ENCODE results near the gene NSUN4. TPM values are rescaled to one million over a fixed set of nuclear protein-coding genes. Genes with fewer than 3 reads are reported as not detected.
"Not testable (repeated sequence)": the region's sequence is repeated elsewhere in the genome, so short reads cannot be mapped to it uniquely, and the experiment has no call there.

NSUN4 gene
- total RNA-seq, 1 donor from 2014 or later: 16.3 TPM

DNA sequence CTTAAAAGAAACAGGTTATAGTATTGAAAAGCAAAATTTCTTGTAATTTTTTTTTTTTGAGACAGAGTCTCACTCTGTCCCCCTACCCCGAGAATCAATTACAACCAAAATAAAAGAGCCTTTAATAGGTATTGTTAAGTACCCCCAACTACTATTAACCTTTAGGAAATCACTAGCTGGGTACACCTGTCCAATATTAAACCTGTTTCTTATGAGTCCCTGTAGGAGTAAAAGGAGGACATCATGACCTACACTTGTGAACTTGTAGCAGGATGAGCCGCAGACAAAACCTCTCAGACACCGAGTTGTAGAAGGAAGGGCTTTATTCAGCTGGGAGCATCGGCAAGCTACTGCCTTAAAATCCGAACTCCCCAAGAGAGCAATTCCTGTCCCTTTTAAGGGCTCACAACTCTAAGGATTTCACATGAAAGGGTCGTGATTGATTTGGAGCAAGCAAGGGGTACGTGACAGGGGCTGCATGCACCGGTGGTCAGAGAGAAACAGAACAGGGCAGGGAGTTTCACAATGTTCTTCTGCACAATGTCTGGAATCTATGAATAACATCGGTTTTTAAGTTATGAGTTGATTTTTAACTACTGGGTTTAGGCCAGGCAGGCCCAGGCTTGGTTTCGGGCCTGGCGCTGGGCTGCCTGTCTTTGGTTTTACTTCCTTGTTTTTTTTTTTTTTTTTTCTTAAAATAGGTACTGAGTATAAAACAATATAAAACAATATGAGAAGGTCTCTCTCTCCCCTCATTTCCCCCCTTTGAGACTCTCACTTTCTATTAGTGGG is 15.1 kb upstream of the NSUN4 start:
- not testable (repeated sequence) for DNase-seq (ENCODE audit: low read depth in 2 of 2)

- DNase-seq (ENCODE audit: low read depth in 2 of 2): not testable (repeated sequence)
Observed at GRCh38 chr1:46328182-46328581, 12.4 kb upstream of the NSUN4 start.

- DNase-seq (ENCODE audit: low read depth in 2 of 2): not testable (repeated sequence)
Observed at GRCh38 chr1:46329807-46330206, 10.8 kb upstream of the NSUN4 start.

DNA sequence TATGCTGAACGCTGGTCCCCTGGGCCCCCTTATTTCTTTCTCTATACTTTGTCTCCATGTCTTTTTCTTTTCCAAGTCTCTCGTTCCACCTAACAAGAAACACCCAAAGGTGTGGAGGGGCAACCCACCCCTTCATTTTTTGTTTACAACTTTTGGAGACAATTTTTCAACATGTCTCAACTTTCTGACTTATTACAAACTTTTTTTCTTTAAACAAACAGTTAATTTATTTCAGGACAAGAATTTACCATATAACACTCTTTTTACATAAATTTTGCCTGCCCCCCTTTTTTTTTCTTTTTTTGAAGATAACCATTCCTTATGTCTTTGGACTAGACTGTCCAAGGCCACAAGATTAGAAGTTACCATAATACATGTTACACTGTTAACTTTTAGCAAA is 10.2 kb upstream of the NSUN4 start:
- not testable (repeated sequence) for DNase-seq (ENCODE audit: low read depth in 2 of 2)

- DNase-seq (ENCODE audit: low read depth in 2 of 2): not testable (repeated sequence)
Observed at GRCh38 chr1:46331786-46332540, 8.6 kb upstream of the NSUN4 start.

- peak; percentile 25 to 37 for DNase-seq (ENCODE audit: low read depth in 2 of 2)
Observed at GRCh38 chr1:46333300-46334029, 7.1 kb upstream of the NSUN4 start.

DNA sequence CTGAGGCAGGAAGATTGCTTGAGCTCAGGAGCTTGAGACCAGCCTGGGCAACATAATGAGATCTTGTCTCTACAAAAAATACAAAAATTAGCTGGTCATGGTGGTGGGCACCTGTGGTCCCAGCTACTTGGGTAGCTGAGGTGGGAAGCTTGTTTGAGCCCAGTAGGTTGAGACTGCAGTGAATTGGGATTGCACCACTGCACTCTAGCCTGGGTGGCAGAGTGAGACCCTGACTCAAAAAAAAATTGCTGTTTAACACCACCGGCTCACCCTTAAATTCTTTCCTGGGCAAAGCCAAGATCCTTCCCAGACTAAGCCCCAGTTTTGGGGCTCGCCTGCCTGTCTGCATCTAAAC is 6.6 kb upstream of the NSUN4 start:
- no peak for DNase-seq (ENCODE audit: low read depth in 2 of 2)

GRCh38 chr1:46335081-46335480 is 5.5 kb upstream of the NSUN4 start:
- DNase-seq (ENCODE audit: low read depth in 2 of 2): no peak

- not testable (repeated sequence) for DNase-seq (ENCODE audit: low read depth in 2 of 2)
Observed at GRCh38 chr1:46337409-46337808, 3.2 kb upstream of the NSUN4 start.

GRCh38 chr1:46341222-46342083 is 846 bp downstream of the NSUN4 start:
- no peak for DNase-seq (ENCODE audit: low read depth in 2 of 2)

DNA sequence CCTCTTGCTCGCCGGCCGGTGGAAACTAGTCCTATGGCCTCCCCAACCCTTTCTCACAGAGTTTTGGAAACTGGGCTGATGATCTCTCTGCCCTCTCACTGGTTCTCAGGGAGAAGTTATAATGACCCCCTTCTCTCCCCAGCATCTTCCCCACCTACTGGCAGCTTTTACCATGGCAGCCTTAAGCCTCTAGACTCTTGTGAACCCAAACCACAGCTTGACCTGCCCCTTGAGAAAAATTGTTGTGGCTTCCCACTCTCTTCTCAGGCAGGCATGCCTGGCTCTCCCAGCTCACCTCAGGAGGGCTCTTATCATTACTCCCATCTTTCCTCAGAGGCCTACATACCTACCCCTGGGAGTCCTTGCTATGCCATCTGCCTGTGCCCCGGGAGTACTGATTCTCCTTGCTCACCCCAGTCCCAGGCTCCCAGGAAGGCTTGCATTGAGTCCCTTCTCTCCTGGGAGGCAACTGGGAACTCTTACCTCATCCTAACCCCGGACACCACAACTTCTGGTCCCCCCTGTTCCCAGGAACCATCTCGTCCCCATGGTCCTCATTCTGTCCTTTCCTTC is 1.6 kb downstream of the NSUN4 start:
- peak in 1 of 2 donors; percentile 20 for DNase-seq (ENCODE audit: low read depth in 2 of 2)

DNA sequence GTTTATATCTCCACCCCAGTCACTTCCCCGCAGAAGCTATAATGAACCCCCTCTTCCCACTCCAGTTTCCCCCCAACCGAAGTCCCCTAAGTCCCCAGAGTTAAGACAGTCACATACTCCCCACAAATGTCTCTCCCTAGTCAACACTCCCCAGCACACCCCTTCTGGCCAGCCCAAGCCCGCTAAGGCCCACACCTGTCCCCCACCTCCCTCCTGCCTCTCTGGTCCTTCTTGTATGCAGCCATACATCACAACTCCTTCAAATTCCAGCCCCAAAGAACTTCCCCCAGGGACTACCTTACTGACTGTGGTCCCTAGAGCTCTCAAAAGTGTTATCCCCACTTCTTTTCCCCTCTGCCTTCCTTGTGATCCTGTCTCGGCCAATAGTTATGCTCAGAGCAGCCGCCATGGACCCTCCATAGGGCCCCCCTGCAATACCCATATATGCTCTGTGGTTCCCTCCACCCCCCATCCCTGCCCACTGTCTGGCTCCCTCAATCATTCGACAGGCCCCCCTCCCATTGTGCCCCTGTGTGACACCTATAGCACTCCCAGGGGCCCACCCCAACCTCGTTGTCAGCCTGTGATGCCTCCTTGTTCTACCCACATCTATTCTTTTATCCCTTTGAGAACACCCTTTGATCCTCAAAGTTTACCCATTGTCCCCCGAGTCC is 2.2 kb downstream of the NSUN4 start:
- no peak for DNase-seq (ENCODE audit: low read depth in 2 of 2)

DNA sequence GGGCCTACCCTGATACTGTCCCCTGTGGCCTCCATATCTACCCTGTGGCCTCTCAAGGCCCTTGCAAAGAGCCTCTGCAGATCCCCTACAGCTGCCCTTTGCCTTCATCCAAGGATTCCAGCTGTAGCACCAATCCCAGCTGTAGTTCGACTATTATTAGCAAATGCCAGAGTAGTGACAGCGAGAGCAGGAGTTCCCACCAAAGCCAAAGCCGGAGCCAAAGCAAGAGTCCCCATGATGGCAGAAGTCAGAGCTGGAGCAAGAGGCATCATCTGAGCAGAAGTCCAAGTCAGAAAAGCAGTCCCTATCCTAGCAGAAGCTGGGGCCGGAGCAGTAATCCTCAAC is 2.7 kb downstream of the NSUN4 start:
- DNase-seq (ENCODE audit: low read depth in 2 of 2): no peak

DNA sequence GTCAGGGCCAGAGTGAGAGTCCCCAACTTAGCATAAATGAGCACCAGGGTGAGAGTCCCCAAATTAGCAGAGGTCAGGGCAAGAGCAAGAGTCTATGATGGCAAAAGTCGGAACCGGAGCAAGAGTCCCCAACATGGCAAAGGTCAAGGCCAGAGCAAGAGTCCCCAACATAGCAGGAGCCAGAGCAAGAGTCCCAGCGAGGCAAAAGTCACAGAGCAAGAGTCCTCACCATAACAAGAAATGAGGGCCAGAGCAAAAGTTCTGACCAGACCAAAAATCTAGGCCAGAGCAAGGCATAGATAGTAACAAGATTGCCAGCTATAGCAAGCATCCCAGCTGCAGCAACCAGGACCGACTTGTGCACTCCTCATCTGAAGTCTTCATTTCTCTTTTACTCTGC is 3.1 kb downstream of the NSUN4 start:
- no peak for DNase-seq (ENCODE audit: low read depth in 2 of 2)

- DNase-seq (ENCODE audit: low read depth in 2 of 2): no peak
Observed at GRCh38 chr1:46344481-46344880, 3.9 kb downstream of the NSUN4 start.

- DNase-seq (ENCODE audit: low read depth in 2 of 2): no peak
Observed at GRCh38 chr1:46345281-46345680, 4.7 kb downstream of the NSUN4 start.

DNA sequence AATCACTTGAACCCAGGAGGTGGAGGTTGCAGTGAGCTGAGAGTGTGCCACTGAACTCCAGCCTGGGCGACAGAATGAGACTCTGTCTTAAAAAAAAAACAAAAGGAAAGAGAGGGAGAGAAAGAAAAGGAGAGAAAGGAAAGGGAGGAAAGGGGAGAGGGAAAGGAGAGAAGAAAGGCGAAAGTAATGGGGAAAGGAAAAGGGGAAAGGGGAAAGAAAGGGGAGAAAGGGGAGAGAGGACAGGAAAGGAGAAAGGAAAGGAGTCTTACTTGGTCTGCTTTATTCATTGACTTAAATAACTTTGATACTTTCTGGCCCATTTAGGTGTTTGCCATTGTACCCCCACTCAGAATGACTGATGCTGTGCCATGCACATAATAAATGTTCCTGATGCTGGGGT is 11.8 kb downstream of the NSUN4 start:
- no peak for DNase-seq (ENCODE audit: low read depth in 2 of 2)

GRCh38 chr1:46355920-46356319 is 15.3 kb downstream of the NSUN4 start:
- not testable (repeated sequence) for DNase-seq (ENCODE audit: low read depth in 2 of 2)

- no peak for DNase-seq (ENCODE audit: low read depth in 2 of 2)
Observed at GRCh38 chr1:46362158-46362557, 21.6 kb downstream of the NSUN4 start.

DNA sequence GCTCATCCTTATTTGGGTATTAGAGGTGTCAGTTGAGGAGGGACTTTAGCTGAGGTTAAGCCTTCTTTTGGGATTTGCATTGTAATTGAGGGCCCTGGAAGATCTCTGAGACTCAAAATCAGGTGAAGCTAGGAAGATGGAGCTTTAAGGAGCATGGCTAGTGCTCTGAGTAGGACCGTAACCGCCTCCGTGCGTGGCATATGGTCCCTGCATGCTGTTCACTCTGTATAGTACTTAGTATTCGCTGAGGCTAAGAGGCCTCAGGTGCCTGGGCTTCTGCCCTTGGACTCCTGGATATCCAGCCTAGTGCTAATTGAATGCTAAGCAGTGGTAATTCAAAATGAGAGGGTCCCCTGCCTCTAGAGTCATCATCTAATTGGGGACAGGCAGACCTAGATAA is 22.5 kb downstream of the NSUN4 start:
- no peak for DNase-seq (ENCODE audit: low read depth in 2 of 2)

DNA sequence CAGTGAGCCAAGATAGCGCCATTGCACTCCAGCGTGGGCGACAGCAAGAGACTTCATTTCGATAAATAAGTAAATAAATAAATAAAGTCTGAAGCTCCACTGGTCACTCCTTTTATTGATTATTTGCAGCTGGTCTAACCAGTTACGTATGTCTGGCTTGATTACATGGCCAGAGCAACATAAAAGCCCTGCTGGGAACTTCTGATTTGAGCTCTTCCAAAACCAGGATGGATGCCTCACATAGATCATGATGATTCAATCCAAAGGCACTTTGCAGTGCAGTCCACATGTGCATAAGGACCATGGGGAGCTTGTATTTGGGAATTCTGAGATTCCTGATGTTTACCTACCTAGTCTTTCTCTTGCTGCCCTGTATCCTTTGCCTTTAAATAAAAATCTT is 24.0 kb downstream of the NSUN4 start:
- DNase-seq (ENCODE audit: low read depth in 2 of 2): no peak
